ENCODE results near the gene PRMT7.

PRMT7 gene

DNA sequence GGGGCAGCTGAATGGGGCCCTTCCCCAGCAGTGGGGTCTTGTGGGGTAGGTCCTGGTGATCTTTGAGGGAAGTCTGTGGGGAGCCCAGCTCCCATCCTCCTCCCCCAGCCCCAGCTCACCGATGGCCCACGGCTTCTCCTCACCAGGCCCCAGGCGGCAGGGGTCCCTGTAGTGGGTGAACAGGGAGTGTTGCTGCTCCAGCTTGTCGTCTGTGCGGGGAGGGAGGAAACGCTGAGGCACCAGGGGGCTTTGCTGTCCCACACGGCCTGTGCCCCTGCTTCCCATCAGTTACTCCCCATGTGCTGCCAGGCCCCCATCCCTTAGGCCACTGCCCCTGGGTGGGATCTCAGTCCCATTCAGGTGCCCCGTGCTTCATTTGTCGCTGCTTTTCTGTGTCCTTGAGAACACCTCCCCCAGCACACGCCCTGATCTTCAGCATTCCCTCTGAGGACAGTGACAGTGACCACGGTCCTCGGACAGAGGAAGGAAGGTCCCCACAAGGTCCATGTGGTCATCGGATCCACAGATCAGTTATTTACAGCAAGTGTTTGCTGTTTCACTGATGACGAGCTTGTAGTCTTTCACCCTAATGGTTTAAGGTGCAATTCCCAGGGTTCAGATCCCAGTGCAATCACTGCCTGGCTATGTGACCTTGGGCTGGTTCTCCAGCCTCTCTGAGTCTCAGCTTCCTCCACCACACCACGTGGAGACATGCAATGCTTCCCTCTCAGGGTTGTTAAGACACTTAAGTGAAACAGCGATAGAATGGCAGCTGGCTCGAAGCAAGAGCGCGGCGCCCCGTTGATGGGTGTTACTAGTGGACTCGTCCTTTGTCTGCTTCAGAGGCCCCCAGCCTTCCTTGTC lies 53.1 kb downstream of the PRMT7 start:
- DNase-seq (ENCODE audit: low spot score): no peak

DNA sequence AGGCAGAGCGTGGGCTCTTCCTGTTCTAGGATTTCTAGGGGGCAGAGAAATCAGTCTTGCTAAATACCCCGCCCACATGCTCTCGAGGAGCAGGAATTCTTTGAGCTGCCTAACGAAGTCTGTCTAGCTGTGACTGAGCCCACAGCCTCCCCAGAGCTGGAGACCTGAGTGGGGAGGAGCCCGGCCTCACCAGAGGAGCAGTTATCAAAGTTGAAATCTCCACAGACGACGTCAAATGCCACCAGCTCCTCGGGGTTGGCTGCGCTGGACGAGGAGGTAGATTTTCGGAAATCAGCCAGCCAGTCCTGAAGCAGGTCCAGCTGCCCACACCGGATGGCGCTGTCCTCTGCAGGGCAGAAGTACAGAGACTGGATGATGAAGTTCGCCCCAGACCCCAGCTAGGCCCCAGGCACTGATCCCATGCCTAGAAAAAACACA lies 53.8 kb downstream of the PRMT7 start:
- DNase-seq (ENCODE audit: low spot score): no peak

DNA sequence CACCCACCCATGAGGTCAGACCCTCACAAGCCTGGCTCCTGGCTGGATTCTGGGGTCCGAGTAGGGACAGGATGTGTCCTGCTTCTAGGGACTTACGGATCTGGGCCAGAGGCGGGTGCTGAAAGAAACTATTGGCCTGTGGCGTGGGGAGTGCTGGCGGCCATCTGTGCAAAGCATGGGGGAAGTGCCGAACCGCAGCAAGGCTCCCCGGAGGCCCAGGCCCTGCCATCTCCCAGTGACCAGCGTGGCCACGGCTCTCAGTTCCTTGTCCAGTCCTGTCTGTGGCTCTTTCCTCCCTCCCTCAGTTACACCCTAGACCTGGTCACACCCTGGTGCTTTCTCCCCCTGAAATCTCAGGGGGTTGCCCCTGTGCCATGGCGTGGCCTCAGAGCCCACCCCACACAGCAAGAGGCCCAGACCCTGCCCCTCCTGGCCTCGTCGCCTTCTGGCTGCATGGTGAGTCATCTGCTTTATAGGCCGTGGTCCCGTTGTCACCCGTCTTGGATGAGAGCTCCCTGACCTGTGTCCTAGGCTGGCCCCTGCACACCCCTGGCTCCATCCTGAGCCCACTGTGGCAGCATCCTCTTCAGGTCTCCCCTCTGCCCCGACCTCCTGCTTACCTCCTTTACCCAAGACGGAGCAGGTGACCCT lies 54.5 kb downstream of the PRMT7 start:
- DNase-seq (ENCODE audit: low spot score): no peak

DNA sequence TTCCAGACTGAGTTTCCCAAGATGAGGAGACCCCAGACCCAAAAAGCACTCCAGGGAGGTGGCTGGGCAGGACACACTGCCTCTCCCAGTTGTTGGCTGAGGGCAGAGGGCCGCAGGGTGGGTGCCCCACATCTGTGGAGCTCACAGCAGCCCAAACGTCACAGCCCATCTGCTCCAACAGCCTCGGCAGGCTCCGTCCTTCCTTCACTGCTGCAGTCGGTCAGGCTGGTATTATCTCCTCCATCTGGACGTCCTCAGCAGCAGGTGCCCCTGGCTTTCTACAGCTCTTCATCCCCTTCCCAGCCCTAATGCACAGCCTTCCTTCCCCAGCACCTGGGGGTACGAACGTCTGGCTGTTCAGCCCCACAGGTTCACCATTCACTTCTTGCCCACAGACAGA lies 55.2 kb downstream of the PRMT7 start:
- DNase-seq (ENCODE audit: low spot score): no peak

DNA sequence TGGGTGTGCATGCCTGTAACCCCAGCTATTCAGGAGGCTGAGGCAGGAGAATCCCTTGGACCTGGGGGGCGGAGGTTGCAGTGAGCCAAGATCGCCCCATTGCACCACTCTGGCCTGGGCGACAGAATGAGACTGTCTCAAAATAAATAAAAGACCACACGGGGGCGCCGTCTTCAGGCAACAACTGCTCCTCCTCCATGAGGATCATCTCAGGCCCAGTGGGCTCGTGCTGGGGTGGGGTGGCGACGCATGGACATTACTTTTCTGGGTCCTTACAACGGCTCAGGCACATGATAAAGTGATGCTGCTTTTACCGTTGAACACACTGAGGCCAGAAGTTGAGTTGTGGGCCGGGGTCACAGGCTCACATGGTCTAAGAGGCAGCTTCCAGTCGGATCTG lies 56.2 kb downstream of the PRMT7 start:
- DNase-seq (ENCODE audit: low spot score): peak; percentile 37

DNA sequence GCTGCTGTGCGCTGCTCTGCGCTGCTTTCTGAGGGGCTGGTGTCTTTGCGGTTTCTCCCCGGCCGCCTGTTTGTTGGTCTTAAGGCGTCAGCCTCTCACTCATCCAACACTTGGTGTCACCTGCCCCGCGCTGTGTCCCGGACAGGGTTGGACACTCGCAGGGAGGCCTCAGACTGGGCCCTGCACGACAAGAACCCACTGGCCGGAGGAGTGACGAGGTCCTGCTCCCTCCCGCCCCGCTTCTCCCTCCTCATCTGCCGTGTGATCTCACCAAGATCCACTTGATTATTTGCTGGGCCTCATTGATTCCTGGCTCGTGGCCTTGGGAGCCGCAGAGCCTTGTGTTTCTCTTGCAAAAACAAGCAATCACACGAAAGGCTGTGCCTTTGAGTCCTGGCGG lies 56.6 kb downstream of the PRMT7 start:
- DNase-seq (ENCODE audit: low spot score): no peak

DNA sequence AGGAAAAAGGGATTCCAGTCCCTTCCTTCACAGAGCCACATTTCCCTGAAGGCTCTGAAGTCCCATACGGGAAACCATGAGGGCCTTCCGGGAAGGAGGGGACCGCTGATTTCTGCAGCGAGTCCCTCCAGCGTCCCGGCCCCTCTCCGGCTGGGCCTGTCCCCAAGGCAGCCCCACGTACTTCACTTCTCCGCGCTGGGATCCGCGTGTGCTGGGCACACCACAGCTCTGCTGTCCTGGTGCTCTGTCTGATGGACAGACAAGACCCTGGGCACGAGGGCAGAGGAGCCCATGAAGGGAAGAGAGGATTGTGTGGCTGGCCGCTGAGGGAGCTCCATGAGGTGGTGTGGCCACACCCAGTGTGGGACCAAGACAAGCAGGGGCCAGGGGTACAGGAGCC lies 57.1 kb downstream of the PRMT7 start:
- DNase-seq (ENCODE audit: low spot score): no peak

DNA sequence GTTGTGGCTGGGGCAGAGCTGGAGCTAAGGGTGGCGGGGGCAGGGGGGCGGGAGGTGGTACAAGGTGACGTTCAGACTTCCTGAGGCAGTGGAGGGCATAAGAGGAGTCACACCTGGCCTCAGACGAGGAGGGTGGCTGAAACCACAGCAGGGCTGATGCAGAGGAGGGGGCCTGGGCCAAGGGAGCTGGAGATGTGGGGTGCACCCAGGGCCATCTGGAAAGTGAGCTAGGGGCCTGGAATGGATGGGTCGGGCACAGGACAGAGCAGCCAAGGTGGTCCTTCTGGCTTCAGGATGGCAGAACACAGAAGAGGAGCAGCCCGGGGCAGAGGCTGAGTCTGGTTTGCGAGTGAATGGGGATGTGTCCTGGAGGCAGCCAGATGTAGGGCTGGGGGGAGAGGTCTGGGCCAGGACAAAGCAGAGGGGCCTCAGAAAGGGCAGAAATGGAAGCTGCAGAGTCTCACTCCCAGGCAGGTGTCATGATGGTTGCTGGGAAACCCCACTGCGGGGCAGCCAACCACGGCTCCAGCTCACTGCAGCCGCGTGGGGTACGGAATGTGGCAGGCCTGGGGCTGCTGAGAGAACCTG lies 57.6 kb downstream of the PRMT7 start:
- DNase-seq (ENCODE audit: low spot score): no peak

DNA sequence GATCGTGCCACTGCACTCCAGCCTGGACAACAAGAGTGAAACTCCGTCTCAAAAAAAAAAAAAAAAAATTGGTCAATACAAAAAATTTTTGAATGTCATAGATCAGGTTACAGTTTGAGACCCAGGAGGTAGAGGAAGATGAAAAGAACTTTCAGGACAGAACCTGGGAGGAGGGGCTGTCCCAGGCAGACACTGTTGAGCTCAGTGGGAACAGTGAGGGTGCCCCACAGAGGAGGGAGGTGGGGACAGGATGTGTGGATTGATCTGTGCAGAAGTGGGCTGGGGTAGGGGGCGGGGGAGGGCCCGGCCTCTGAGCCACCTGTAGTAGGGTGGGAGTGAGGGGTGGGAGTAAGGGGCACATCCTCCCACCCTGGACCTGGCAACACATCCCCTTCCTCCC lies 58.3 kb downstream of the PRMT7 start:
- DNase-seq (ENCODE audit: low spot score): no peak

DNA sequence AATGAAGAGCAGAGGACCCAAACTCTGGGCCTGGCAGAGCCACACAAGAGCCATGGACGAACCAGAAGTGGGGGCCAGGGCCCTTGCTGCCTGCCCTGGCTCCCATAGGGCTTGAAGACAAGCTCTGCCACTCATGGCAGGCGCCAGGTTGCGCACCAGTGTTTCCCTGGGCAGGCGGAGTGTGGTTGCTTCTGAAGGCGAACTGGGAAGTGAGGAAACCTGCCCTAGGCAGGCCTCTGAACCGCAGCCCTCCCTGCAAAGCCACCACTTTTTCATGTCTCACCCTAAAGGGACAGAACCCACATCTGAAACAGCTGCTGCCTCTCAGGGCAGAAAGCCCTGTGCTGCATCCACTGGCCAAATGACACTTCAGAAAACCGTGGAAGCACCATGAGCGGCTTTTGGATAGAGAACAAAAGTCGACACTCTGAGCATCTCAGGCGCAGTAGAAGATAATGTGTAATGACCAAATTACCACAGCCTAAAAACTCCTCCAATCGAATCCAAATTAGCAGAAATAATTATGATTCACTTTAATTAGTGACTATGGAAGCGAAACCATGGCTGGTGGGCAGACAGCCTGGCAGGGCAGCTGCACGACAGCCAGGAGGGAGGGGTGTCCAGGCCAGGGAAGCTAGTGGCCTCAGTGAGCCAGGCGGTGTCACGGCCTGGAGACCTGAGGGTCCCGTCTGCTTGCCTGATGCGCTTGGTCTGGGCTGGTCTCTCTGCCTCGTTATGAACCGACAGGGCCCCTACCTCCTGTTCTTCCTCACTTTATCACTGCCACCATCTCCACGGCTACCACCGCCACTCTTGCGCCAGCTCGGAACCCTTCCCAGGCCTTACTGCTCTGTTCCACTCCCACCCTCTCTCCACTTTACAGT lies 59.1 kb downstream of the PRMT7 start:
- DNase-seq (ENCODE audit: low spot score): no peak

DNA sequence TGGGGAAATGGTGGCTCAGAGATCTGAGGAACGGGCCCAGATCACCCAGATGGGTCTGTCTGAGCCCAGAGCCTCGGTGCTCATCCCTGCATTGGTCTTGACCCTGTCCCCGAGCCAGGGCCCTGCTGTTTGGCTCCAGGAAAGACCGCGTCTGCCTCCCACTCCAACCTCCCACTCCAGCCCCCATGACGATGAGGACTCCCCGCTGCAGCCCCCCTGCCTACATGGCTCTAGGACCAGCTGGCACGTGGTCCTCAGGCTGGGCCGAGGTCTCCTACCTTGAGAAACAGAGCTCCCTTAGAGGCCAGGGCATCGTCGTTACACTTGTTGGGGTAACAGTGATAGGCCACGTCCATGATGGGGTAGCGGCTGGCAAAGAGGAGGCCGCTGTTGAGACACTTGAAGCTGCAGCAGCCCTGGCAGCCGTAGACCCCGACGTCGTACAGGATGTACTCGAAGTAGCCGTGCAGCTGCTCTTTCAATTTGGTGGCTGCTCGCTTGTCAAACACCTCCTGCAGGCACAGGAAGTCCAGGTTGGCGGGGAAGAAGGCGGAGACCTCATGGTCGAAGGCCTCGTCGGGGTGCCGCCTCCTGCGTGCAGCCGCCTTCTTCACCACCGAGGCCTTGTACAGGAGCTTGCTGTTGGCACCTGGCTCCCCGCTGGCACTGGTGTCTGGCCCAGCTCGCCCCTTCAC lies 59.9 kb downstream of the PRMT7 start:
- no peak for DNase-seq (ENCODE audit: low spot score)

DNA sequence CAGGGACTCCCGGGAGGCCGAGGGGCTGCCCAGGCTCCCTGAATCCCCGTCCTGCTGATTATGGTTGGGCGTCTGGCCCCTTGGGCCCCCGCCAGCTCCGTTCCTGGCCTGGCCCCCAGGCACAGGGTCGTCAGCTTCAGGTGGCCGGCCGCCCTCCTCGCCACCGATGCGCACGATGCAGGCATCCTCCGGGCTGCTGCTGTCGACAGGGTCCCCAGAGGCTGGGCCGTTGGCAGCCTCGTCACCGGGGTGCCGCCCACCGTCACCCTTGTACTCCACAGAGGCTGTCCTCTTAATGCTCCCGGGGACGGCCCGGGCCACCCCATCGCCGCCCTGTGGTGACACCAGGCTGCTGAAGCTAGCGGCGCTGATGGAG lies 60.4 kb downstream of the PRMT7 start:
- DNase-seq (ENCODE audit: low spot score): no peak

DNA sequence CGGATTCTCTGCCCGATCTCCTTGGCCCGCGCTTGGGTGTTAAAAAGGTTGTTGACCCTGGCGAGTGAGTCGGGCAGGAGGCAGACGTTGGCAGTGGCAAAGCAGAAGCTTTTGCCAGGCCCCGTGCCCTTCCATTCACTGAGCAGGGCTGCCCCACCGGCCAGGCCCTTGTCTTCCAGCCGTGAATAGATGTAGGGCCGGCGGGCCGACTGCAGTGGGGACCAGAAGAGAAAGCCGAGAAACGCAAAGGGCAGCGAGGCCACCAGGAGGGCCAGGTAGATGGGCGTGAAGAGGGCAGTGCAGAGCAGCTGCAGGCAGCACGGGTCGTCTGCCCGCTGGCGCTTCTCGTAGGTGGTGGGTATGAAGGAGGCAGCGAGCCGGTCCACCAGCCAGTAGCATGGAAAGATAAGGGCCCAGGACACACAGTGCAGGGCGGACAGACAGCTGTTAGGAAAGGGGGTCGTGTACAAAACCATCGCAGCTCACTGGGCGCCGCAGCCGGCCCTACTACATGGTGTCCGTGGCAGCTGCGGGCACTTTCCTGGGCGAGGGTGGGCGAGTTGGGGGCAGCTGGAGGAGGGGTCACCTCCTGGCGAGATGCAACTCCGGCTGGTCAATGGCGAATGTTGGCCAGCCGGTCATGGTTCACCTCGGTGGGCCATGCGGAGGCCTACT lies 61.0 kb downstream of the PRMT7 start:
- DNase-seq (ENCODE audit: low spot score): no peak

DNA sequence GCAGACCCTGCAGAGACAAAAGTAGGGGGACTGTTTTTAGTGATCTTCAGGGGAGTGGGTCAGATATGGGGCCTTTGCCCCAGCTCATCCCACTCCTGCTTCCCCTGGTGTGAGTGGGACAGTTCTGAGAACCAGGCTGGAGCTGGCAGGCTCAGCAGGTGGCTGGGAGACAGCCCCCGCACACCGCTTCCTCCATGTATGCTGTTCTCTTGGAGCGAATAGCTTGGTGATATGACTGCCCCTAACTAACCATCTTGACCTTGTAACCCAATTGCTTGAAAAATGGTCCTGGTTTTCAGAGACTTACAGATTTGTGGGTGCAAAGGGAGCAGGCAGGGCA lies 61.5 kb downstream of the PRMT7 start:
- DNase-seq (ENCODE audit: low spot score): no peak

DNA sequence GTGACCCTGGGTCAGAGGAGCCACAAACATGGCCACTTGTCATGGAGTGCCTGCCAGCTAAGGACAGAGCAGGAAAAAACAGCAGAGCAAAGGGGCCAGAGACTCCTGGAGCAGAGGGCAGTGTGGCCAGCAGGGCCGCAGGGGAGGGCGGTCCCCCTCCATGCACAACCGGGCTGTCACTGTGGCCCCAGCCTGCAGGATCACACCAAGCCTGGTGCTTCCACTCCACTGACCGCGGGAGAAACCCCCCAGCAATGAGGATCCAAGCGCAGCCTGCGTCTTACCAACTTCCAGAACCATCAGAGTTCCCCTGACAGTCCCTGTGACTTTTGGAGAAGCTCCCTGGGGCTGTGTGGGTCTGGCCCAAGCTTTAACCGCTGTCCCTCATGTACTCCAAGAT lies 62.0 kb downstream of the PRMT7 start:
- no peak for DNase-seq (ENCODE audit: low spot score)

DNA sequence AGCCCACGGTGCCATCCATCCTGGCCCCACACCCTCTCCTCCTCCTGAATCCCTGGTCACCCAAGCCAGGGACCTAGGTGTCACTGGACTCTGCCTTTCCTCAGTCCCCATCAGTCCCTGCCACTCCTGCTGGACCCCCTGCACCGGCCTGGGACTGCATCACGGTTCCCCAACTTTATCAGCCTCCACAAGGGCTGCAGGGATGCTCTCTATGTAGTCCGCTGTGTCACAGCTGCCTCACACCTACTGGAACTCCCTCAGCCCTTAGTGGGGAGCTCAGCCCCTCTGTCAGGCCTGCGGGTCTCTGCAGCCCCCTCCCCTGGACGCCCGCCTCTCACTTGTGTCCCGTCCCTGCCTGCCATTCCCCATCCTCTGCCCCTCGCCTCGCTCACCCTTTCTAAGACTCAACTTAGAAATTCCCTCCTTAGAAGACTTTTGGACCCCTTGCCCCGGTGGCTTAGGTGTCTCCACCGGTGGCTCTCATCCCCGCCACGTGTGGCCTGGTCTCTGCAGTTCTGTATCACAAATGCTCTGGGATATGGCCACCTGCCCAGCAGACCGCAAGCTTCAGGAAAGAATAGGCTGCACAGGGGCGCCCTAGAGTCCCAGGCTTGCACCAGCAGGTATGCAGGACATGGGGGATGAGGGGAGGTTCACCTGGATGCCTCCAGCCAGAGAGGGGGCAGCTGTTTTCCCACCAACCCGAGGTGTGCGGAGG lies 62.9 kb downstream of the PRMT7 start:
- DNase-seq (ENCODE audit: low spot score): no peak

DNA sequence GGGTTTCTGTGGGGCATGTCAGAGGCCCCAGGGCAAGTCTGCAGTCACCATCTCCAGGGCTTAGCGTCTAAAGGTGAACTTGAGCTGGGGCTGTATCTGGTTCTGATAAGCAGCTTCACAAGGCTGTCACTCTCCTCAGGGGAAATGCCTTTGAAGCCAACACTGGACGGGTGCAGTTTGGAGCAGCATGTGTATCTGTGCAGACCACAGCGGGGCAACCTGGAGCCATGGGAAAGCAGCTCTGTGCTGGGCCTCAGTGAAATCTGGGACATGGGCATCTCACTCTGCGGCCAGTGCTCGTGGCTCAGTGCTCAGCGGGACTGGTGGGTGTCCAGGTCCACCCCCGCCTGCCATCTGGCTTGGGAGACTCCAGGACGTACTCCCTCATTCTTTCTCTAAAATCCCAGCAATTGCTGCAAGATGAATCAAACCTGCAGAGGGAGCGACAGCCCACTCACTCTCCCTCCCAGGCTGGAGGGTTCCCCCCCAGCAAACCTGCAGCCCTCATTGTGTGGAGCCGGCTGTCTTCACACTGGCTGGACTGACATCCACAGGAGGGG lies 63.5 kb downstream of the PRMT7 start:
- no peak for DNase-seq (ENCODE audit: low spot score)

DNA sequence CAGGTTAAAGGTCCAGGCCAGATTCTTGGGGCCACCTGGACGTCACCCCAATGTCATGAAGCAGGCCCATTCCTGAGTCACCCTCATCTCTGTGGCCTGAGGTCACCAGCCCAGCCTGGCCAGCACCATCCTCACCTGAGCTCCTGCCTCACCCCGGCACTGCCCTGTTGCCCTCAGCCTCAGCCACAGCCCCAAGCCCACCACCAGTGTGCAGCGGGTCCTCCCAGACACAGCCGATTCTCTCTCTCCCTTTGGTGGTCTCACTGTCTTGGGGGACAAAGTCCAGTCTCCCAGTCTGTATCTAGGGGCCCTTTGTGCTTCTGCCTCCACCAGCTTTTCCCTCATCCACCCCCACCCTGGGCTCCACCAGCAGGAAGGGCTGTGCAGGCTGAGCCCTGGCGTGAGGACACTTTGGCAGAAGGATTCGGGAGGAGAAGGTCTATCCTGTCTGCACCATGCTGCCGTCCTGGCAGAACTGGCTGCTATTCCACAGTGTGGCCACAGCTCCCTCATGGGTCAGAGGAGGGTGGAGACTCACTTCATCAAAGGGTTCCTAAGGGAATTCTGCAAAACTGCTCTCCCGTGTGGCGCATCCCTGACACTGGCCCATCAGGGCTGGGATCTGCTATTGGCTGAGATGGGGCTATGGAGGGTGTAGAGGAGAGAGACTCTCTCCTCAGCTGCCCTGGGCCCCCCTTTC lies 64.3 kb downstream of the PRMT7 start:
- peak; percentile 7 for DNase-seq (ENCODE audit: low spot score)

DNA sequence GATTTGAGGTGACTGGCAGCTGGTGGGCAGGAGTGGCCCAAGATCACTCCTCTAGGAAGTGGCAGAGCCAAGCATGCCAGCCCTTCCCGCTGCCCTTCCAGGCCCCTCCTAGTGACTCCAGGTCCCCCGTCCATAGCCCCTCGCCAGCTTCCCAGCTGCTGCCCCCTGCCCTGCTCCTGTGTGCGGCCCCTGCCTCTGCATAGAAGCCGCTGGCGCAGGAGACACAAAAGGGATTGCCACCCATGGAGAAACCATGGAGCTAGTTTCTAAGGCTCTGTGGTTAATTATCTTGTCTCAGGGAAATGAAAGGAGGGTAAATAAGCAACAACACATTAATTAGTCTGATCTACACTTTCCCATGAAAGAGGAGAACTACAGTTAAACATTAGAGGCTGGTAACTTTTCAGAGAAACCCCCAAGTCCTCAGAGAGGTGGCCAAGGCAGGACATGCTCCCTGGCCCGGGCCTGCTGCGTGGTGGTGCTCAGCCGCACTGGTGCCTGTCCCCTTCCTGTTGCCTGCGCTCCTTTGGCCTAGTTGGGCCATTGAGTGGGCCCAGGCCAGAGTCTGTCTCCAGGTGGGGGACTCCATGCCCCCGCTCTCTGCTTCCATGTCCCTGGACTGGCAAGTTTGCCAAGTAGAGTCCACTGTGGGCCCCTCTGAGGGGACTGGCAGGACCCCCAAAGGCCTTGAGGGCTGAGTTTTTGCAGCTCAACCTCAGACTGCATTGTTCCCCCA lies 65.2 kb downstream of the PRMT7 start:
- no peak for DNase-seq (ENCODE audit: low spot score)

Data from RKO (cell line).